AG08395 (cell line): Measurements from ENCODE around the gene NDE1.
"Not testable (repeated sequence)": the region's sequence is repeated elsewhere in the genome, so short reads cannot be mapped to it uniquely, and the experiment has no call there.

Experiments used
- DNase-seq: peaks from one replicate; pipeline ENCODE4 v3.0.0; 2012; ENCODE audit warnings: mixed read lengths, low spot score

NDE1 gene, protein sequence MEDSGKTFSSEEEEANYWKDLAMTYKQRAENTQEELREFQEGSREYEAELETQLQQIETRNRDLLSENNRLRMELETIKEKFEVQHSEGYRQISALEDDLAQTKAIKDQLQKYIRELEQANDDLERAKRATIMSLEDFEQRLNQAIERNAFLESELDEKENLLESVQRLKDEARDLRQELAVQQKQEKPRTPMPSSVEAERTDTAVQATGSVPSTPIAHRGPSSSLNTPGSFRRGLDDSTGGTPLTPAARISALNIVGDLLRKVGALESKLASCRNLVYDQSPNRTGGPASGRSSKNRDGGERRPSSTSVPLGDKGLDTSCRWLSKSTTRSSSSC

DNA sequence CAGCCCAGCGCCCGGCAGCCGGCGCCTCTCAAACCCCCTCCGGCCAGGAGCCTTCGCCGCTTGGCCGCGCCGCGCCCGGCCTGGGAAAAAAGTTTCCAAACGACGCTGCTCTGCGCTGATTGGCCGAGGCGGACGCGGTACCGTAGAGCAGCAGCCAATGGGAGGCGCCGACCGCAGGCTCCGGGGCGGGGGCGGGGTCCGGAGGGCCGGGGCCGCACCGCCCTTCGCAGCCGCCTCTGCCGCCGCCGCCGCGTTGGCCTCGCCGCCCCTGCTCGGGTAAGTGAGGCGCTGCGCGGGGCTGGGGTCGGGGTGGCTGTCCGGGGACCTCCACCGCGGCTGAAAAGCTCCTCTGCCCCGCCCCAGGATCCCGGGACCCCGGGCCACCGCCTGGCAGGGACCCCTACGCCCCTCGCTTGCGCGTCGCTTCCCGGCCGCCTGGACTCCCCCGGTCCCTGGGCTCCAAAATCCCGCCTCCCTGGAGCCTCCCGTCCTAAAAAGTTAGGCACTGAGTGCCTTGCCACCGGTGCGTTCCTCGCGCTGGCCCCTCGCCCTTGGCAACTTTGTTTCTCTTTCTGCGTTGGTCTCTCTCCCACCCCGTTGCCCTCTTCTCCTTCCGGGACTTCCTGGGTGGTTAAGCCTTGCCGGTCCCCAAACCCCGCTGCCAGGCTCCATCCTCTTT lies at the start of gene NDE1:
NDE1 (plus strand) TSS at position 227 of the 679 bp plus-strand sequence. CDS start 14,534 bp downstream, outside the sequence.
- DNase-seq = peak; percentile 97

DNA sequence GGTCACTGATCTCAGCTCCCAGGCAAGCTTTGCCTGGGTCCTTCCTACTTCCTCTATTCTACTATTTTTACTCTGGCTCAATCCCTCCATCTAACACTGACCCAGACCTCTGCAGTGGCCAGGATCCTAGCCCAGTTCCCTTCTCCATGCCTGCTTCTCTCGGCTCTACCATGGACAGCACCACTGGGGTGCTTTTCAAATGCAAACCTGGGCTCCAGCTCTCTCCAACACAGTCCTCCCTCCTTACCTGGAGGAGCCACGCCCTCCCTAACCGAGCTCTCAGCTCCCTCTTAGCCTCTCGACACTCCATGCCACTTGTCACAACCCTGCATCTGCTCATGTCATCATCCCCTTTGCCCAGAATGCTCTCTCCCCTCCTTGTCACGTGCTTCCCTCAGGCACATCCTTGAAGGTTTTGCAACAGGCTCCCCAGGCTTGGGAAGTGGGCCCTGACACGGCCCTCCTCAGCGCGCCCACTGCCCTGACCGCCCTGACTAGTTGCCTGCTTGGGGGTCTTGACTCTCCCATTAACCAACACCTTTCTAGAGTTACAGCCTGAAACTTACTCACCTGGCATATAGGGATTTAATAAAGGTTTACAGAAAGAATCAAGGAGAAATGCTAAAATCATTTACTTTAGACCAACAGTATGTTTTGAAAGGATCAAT lies 48.7 kb upstream of the NDE1 start:
- no peak for DNase-seq

DNA sequence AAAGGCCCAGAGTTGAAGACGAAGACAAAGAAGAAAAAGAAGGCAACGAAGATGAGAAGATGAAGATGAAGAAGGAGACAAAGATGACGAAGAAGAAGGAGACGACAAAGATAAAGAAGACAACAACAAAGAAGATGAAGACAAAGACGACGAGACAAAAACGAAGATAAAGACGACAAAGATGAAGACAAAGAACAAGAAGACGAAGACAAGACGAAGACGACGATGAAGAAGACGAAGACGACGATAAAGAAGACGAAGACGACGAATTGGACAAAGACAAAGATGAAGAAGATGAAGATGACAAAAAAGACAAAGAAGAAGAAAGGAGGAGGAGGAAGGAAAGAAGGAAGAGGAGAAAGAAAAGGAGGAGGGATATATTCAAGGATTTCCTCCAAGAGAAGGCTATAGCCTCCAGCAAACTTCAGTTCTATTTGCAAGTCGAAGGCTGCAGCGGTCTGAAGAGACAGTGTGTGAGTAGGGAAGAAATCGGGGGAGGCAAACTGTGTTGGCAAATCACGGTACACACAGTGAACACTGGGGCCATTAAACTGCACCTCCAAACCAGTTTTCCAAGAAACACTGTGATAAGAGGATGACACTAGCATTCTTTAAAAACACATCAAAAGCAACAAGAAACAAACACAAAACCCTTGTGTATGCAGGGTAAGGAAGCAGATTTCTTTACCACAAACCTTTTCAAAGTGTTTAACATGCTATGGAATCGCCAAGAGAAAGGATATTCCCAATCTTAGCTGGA lies 47.6 kb upstream of the NDE1 start:
- no peak for DNase-seq

DNA sequence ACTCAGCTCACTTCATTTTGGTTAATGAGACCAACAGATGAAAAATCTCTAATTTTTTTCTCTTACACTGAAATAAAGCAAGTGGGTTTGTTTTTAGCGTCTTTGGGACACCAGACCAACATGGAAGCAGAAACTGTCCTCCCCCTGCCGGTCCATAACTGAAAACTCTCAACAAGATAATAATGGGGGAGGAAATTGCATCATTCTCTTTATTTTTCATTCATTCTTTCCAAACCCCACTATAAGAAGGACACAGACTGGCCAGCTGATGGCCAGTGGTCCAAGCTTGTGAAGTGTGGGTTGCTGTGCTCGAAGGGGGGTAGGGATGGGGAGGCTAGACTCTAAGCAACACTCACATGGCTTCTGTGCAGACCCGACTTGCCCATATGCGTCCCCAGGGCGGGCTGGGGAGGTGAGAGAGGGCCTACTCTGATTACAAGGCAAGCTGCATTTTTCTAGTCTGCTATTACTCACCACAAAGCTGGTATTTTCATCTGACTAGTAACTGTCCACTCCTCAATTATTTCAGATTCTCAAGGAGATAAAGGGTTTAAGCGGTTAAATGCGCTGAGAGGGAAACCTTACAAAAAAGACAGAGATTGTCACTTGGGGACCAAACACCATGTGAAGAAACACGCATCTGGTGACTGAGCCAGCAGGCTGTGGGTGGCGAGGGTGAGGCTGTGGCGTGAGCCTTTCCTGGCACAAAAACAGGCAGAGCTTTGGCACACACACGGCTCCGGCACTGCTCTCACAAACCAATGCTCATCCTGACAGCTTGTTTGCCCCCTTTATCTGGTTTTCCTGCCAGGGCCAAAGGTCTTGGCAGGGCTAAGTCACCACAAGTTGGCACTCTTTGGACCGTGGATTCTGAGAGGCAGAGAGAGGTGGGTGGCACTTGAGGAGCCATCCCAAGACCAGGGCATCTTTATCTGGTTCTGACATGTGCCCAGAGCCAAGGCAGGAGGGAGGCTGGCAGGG lies 45.3 kb upstream of the NDE1 start:
- no peak for DNase-seq

DNA sequence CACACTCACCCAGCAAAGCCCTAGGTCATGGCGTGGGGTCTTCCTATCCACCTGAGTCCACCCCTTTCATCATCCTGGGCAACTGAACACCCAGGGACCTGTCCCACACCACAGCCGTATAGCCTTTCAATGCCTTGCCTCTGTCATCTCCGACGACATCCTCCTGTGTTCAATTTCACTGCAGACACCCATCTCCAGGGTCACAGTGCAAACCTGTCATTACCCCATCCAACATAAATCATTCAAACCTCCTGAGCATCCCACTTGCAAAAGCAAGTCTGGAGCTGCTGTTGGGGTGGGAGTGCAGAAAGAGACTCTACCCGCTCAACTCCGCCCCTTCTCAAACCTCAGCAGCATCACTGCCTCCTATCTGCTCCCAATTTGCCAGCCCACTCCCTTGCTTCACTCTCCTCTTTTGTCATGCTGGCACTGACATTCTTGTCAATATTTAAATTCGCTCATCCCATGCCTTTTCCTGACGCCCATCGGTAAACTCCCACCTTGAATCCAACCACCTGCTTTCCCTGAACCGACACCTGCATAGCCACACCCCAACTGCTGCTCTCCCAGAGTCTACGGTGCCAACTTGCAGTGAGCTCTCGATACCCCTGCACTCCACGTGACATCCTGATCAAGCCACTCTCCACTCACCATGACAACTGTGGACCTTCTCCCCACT lies 44.1 kb upstream of the NDE1 start:
- DNase-seq = no peak

DNA sequence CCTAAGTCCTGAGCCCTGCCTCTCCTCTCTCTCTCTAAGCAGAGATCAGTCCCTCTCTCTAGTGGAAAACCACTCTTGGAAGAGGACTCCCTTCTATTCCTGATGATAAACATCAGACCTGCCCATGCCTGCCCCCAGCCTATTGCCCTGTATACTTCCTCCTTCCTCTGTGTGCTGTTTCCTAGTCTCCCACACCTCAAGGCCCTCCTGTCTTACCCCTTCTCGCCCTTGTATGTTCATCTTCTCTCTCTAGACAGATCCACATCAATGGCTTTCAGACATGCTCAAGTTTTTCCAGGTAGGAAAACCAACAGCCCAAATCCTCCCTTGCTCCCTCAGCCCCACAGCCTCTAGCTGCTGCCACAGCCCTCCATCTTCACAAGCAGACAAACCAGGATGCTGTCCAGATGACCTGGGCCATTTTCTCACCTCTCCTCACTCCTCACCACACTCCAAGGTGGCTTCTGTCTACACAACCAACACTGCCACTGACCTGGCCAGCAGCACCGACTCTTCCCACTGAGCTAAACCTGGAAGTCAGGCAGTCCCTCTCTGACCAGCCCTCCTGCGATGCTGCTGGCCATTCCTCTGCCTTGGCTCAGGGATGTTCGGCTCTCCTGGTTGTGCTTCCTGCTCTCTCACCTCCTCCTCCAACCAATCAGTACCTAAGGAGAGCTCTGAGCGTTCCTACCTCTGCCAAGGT lies 43.4 kb upstream of the NDE1 start:
- no peak for DNase-seq

DNA sequence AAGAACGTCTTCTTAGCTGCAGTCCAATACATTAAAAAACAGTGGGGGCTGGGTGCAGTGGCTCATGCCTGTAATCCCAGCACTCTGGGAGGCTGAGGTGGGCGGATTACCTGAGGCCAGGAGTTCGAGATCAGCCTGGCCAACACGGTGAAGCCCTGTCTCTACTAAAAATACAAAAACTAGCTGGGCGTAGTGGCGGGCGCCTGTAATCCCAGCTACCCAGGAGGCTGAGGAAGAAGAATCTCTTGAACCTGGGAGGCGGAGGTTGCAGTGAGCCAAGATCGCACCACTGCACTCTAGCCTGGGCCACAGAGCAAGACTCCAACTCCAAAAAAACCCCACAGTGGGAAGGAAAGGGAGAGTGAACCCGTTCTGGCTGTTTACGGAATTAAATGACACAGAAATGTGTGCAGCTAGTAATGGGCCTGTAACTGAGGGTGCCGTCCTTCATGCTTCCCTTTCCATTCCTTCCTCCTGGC lies 42.8 kb upstream of the NDE1 start:
- not testable (repeated sequence) for DNase-seq

DNA sequence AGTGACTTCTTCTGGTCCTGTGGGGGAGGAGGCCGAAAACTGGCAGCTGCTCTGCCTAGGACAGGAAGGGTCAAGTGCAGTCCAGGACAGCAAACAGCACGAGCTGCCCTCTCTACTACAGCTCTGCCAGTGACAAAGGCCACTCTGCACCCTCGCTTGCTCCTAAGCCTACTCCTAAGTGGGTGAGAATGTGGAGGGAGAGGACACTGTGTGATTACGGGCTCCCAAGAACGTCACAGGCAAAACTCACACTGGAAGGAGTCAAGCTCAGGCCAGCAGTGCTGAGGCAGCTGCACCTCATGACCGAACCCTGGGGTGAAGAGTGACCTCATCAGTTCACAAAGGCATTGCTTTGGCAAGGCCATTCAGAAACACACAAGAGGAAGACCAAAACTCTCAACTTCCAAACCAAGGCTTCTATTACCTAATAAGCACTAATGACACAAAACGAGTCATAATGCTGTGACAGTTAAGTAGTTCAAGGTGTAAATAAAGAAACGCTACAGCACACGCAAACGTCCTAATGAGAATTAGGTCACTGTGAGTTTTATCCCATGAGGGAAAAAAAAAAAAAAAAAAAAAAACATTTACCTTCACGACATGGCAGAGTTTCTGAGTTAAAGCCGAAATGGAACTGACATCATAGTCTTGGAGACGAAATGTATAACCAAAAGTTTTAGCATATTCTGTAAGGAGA lies 42.2 kb upstream of the NDE1 start:
- no peak for DNase-seq

DNA sequence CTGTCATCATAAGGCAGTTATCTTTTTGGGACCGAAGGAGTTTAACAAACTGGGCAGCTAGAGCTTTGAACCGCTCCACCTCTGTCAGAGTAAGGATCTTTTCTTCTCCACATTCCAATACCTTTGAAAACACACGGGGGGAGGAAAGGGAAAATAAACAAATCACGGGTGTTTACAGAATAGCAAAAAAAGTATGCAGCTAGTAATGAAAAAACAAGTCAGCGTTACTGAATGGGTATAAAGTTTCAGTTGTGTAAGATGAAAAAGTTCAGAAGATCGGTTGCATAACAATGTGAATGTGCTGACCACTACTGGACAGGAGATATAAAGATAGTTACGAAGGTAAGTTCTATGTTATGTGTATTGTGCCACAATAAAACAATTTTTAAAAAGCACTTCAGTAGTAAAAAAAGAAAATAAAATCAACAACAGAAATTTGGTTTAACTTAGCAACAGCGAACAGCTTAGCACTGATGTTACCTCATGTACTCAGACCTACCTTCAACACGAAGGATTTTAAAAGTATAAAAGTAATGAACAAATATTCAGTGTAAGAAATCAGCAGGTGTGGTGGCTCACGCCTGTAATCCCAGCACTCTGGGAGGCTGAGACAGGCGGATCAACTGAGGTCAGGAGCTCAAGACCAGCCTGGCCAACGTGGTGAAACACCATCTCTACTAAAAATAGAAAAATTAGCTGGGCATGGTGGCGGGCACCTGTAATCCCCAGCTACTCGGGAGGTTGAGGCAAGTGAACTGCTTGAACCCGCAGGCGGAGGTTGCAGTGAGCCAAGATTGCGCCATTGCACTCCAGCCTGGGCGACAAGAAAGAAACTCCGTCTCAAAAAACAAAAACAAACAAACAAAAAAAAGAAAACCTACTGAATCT lies 41.4 kb upstream of the NDE1 start:
- DNase-seq = no peak

DNA sequence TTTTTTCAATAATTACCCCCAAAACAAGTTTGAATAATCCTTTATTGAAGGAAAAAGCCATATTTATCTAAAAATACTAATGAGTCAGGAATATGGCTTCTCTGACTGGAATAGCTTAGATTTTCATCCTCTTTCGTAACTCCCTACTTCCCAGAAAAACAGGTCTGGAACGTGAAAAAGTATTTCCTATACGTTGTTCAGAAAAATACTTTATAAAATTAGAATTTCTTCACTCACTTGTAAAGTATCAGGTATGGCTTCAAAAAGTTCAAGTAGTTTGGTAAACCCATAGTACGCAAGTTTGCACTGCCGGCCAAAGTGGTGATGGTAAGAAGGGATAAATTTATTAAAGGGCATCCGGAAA lies 40.8 kb upstream of the NDE1 start:
- DNase-seq = no peak

DNA sequence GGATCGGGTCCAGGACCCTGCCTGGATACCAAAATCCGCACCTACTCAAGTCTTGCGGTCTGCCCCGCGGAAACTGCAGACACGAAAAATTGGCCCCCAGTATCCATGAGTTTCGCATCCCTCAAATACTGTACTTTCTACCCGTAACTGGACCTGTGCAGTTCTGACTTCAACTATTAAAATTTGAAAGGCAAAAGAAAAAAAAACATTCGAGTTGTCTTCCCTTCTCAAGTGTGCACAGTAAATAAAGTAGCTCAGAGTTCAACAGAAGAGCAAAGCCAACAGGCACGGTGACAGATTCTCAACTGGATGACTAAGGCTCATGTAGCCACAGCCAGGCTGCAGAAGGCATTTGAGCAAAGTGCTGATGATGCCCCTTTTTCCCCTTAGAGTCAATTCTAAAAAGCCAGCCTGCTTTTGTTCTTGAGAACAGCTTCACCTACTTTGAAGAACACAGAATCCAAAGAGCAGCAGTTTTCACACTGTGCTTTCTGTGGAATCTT lies 39.6 kb upstream of the NDE1 start:
- DNase-seq = peak; percentile 28

DNA sequence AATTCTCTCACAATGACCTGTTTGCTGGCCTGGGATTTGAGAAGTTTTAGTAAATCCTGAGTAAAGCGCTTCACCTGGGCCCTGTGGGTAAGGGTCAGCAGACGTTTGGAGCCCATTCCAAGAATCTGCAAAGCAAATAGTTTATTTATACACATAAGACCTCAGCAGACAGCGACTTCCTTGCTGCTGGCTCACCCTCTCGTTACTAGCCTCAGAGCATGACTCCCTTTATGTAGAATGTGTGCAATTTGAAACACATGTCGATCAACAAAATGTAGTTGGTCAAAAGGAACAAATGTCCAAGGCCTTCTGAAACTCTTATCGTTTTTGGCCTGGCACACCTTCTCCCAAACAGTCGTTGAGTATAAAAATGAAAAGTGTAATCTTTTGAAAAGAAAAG lies 38.4 kb upstream of the NDE1 start:
- no peak for DNase-seq

DNA sequence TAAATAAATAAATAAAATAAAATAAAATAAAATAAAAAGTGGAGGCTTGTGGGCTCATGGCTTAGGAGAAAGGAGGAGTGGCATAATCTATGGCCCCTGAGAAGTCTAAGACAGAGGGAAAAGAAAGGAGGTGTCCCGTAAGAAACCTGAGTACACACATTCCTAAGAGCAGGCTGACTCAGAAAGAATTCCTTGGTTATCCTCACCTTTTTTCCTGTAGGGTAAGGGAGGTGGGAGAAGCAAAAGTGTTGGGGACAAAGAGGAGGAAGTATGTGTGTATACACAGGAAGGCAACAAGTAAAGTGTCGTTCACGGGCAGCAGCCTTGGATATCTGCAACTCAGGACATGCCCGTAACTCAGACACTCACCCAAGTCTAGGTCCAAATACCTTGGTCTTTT lies 36.4 kb upstream of the NDE1 start:
- no peak for DNase-seq

DNA sequence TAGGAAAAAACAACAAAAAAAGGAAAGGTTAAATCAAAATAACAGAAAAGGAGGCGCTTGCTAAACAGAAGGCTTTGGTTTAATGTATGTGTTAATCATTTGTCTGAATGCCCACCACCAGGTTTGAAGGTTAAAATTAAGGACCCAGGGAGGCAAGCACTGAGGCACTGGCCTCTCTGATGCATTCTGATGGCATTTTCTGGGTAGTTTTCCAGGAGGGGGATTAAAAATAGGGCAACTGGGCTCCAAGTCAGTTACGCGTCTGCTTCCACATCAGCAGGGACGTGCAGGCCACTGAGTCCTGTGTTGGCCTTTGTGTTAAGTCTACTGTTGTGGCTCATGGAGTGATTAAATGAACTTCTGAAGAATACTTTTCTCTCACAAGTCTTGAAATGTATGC lies 34.0 kb upstream of the NDE1 start:
- DNase-seq = no peak

DNA sequence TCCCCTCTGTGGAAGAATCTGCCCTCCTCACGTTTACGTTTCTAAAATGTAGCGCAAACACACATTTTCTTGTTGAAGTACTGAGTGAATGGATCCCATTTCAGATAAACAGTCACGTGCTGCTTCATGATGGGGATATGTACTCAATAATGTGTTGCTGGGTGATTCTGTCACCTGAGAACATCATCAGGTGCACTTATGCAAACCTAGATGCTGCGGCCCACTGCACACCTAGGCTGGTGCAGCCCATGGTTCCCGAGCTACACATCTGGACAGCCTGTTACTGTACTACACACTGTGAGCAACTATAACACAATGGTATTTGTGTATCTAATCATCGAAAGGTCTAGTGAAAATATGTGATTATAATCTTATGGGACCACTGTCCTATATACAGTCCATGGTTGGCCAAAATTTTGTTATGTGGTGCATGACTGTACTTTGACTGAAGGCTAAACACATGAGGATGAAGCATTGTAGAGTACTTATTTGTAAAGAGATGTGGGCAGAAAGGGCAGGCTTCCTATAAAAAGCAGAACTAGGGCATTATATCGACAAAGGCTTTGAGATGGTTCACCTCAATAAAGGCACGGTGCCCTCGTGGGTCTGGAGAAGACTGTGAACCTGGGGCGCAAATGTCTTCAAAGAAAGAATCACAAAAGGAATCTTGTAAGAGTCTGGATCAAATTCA lies 33.4 kb upstream of the NDE1 start:
- no peak for DNase-seq

DNA sequence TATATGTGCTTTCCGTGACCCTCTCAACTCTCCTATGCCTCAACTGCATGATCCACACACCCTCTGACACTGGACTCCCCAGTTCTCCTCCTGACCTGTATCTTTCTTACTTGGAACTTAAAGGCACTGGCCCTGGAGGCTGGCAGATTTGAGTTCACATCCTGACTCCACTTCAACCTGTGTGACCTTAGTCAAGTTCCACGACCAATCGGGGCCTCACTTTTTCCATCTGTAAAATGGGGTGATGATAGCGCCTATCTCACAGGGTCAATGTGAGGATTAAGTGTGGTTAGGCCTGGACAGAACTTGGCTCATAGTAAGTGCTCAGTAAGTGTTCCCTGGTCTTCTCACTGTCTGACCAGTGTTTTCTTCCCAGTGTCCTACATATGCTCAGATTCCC lies 32.1 kb upstream of the NDE1 start:
- DNase-seq = no peak

DNA sequence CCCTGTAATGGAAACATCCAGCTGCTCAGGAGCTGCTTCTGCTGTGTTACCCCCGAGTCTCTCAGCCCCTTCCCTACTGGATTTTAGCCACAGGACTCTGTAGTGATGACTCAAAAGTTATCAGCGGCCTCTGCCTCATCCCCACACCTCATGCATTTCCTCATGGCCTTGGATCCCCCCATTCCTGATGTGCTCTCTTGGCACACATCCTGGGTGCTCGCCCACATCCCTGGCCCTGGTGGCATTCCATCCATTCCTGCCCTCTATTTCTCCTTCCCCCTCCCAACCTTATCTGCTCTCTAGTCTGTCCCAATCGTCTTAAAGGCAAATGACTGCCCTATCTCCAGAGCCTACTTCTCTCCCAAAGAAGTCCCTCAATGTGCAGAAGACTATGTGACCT lies 31.7 kb upstream of the NDE1 start:
- peak; percentile 71 for DNase-seq
